GM19238 (cell line): ENCODE results near the gene MBP.

Experiments
- DNase-seq: peaks from one replicate; pipeline ENCODE4 v3.0.0; 2011; ENCODE audit warnings: low spot score; ENCODE audit not compliant: insufficient read length

The MBP gene

DNA sequence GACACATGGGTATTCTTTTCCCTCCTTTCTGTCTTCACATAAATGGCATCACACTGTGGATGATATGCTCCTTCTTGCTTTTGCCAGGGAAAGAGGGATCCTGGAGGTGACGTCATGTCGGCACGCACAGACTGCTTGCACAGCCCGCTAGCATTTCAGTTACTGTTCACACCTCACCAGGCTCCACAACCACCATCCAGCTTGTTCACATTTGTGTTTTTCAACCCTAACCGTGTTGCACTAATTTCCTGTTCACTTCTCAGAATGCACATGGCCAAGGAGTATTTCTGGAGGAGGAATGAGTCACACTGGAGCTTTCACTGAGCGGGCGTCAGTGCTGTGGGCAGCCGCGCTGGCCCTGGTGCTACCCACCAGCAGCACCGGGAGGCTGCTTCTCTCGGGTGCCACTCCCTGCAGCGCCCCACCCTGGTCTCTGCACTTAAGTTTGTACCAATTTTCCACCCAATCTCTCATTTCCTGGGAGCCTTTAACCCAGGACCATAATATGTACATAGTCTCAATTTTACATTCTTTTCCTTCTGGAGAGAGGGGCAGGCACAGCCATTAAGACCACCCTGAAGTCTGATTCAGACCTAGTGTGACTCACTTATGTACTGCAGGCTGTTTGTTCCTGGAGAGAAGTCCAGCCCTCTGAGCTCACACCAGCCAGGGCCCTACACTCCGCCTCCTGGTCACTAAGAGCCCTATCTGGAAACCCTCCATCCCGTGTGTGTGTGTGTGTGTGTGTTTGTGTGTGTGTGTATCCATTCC is 65.1 kb downstream of the MBP start:
- no peak for DNase-seq

DNA sequence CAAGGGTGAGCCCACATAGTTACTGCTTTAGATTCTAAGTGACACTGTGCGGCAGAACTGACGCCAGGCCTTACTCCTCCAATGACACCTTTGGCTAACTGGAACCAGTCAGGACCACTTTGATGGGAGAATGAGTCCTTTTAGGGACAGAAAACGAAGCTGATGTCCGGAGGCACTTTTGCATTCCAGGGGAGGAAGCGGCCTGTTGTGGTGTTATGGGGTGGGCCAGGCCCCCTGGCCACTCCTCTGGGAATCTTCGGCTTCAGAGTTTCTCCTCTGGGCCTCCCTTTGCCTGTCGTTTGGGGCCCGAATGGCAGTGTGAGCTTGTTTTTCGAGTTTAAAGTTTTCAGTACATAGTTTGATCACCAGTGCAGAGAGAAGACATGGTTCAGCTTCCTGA is 65.9 kb downstream of the MBP start:
- DNase-seq = no peak

DNA sequence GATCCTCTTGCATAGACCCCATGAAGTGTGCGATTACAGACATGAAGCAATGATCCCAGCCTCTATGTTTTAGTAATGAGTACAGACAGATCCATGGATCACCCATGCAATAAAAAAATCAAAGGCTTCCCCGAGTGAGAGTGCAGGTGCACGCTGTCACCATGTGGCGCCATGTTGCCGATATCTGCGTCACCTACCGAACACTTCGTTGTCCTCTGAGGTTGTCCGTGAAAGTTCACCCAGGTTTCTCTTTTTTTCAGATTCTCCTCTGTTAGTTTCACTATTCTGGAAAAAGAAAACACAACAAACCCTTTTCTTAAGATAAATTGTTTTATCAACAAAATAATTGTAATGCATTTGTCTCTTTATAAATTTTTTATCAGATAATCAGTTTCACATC is 66.5 kb downstream of the MBP start:
- DNase-seq = no peak

DNA sequence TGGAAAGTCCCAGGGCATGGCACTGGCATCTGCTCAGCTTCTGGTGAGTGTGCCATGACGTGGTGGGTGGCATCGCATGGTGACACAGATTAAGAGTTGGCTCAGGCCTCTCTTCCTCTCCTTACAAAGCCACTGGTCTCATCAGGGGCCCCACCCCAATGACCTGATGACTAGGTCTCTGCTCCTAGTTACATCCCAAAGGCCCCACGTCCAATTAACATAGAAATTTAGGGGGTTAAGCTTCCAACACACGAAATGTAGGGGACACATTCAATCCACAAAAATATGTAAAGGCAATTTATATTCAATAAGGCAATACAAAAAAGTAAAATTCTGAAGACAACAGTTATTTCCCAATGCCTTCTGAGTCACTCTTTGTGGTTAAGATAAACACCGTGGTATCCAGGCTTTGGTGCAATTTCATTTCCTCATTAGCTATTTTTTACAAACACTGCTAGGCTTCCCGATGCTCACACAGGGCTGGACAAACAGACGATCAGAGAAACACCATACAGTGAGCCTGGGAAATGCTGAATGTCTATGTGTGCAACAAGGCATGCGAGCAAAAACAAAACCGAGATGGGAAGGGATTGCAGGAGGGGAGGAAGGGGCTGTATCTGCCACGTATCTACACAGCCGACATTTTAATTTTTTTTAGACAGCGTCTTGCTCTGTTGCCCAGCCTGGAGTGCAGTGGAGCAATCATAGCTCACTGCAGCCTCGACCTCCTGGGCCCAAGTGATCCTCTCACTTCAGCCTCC is 67.2 kb downstream of the MBP start:
- no peak for DNase-seq

DNA sequence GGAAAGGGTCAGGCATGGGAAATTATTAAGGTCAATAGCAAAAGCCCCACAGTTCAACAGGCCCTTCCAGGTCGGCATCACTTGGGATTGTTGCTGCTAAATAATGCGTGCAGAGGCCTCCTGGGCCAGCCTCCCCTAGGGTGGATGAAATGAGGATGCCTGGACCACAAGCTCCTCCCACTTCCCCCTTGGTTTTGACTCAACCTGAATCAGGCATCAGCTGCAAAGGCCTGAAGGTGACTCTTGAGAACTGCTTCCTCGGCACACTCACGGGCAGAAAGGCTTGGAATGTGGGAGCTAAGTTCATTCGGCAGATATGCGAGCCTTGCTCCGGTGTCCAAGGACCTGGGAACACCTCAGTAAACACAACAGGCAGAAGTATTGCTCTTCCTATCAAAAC is 69.3 kb downstream of the MBP start:
- peak; percentile 66 for DNase-seq

DNA sequence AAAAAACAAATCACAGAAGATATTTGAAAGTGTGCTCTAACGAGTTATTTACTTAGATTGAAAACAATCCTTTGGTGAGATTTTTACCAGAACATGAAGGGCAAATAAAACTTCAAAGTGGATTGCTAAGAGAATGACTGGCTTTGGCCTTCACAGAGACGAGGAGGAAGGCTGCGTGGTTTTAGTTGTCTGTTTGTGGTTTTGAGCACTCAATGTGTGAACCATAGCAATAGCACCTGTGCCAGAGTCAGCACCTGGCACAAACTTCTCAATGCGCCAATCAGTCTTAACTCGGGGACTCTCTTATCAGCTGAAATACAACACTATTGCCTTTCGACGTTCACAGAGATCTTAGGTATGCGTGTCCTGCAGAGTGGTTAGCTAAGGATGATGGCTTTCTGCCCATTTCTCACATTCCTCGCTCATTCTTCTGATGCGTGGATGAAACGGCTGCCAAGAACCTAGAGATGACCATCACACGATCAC is 70.0 kb downstream of the MBP start:
- DNase-seq = peak; percentile 36

DNA sequence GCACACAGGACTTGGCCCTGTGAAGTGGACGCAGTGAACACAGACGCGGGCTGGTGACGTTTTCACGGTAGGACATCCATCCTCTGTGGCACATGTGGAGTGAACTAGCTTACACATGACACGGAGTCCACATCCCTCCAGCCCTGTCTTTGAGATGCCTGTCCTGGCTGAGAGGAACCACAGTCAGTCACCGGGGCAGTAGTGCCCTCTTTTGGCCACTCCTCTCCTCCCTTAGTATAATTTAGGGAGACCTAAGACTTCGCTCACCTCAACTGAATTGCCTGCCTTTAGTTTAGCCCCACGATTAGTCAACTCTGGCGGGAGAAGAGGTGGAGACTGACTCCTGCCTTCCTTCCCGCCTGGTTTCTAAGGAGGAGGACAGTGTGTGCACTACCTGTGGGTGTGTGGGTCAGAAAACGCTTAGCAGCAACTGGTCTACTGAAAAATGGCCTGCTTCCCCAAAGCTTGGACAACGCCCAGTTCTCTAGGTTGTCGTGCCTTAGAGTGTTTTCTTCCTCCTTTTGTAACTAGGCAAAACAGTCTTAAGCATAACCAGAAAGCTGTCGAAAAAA is 70.6 kb downstream of the MBP start:
- DNase-seq = peak; percentile 36

DNA sequence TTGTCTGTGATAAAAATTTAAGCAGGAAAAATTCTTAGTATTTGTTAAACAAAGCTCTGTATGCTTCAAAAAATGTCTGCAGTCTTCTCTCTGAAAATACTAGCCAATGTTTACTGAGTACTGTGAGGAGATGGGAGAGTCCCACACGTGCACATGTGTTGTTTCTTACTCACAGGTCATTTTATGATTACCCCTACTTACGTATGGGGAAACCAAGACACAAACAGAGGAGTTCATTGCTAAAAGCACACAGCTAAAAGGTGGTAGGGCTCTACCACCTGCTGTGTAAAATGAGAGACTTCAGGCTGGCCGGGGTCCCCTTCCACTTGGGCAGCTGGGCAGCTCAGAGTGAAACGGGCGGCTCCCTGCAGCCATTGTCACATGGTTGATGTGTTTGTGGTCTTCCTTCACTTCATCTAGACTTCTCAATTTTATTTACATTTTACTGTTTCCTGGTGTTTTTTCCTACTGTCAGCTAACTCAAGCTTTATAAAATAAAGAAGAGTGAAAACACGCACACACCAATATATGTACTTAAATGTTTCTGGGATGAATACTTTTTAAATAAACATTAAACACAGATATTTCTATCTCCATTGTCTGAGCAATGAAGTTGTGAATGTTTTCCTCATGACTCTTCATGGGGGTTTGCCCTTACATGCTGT is 71.2 kb downstream of the MBP start:
- DNase-seq = no peak

DNA sequence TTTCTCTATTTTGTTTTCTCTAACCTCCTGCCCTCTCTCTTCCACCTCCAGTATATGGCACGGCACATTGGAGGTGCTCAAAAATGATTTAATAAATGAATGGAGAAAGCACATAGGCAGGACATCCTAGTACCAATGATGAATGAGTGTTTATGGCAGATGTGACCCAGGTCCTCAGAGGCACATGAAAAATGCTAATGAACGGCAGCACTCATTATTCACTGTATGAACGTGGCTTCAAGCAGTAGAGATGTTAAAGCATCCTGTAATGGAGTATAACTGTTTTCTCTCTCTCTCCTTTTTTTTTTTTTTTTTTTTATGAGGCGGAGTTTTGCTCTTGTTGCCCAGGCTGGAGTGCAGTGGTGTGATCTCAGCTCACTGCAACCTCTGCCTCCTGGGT is 72.4 kb downstream of the MBP start:
- no peak for DNase-seq

DNA sequence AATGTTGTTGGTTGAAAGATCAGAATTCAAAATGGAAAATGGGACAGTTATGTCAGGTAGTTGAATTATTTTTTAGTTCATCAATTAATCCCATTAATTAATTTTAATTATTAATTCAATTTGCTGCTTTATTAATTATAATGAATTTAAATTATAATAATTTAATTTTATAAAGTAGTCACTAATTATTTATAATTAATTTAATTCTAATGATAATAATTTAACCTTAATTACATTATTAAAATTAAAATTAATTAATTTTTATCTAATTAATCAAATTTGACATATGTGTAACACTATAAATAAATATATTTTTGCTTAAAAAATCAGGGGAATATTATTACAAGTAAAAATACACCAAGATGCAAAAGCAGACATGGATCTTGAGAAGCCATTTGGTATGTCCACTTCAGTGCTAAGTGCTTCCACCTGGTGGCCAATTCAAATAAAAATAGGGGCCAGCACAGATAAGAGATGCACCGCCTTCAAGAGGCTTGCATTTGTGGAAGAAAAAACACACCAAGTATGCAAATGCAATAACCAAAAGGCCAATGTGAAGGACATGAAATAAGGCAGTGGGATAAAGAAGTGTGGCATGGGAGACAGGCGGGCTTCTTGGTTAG is 73.2 kb downstream of the MBP start:
- no peak for DNase-seq

DNA sequence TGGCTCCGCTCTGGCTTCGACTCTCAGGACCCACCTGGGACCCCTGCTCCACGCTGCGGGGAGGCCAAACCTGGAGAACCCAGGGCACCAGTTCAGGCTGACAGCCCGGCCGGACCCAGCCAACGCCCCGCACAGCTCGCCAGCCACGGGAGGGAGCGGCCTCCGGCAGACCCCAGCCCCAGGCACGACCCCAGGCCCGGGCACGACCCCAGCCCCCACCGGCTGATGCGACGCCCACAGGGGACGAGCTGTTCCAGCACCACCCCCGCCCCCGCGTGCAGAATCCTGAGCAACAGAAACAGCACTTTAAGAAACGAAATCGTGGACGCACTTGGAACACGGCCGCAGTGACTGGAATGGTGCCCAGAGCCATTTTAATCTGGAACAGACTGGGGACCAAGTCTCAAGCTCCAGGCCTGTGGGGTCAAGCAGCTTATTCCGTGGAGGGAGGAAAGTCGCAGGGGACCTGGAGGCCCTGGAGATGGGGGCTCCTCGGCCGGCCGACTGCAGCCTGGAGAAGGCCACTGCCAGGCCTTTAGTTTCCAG is 74.2 kb downstream of the MBP start:
- no peak for DNase-seq

DNA sequence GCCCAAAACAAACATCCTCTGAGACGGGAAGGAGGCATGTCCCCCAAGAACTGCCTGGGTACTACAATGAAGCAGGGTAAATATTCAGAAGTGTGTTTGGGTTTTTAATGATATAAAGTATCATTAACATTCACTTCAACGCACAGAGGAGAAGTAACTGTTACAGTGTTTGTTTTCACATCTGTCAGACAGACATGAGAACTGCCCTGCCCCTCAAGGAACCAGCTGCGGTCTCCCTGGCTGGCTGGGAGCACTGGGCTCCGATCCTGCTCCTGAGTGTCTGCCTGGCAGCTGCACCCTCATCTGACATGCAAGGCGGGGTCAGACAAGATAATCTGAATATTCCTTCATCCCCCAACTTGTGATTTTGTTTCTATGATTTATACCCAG is 75.6 kb downstream of the MBP start:
- DNase-seq = no peak

DNA sequence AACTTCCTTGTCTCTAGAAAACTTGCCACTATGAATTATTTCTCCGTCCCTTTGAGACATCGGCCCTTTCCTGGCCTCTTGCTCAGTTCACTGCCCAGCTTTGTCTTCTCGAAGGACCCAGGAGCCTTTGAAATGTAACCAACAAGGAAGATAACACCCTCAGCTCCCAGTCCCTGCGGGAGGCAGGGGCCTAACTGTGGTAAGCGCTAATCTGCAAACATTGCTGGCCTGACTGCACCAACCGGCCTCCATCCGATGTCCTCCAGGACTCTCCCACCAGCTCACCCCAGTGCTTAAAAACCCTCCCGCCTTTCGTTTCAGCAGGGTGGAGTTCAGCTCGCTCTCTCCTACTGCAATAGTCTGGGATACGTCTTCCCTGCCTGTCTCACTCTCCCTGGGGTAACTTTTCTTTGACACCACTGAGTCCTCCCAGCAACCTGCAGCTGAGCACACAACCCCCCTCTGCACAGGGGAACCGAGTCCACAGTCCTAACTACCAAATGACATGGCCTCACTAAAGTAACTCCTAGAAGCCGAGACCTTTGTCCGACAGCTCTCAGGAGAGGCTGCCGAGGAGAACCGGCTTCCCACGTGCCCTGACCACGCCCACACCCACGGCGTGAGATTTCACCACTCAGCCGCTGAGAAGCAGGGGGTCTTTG is 76.1 kb downstream of the MBP start:
- DNase-seq = no peak

DNA sequence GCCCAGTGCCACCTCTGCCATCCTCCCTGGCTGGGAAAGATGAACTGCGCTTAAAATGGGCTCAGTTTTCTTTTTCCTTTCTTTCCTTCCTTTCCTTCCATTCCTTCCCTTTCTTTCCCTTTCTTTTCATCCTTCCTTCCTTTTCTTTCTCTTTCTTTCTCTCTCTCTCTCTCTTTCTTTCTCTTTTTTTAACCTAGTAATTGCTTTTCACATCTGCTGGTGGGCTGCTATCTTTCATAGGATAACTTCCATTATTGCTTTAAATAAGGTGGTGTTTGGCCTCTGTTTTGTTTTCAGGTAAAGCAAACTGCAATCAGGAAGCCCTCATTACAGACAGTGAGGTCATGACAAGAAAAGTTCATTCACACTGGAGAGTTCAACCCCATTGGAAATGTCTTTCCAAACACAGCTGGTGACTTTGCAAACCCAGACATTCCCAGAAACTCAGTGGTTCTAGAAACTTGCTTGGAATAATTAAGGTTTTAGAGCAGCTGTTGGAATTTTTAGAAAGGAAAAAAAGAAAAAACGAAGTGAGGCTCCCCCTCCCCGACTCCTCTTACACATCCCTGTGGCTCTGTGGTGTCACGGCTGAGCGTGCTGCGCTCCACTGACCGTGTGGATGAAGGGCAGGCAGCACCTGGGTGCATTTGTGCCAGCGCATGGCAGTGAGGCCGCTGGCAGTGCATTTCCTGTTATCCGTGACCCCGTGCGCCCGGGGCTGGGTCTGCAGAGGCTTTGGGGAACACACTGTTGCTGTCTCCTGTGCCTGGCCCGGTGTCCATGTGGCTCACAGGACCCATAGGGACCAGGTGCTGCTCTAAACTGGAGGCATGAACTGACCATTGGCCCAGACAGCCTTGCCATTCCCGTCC is 76.9 kb downstream of the MBP start:
- DNase-seq = no peak

DNA sequence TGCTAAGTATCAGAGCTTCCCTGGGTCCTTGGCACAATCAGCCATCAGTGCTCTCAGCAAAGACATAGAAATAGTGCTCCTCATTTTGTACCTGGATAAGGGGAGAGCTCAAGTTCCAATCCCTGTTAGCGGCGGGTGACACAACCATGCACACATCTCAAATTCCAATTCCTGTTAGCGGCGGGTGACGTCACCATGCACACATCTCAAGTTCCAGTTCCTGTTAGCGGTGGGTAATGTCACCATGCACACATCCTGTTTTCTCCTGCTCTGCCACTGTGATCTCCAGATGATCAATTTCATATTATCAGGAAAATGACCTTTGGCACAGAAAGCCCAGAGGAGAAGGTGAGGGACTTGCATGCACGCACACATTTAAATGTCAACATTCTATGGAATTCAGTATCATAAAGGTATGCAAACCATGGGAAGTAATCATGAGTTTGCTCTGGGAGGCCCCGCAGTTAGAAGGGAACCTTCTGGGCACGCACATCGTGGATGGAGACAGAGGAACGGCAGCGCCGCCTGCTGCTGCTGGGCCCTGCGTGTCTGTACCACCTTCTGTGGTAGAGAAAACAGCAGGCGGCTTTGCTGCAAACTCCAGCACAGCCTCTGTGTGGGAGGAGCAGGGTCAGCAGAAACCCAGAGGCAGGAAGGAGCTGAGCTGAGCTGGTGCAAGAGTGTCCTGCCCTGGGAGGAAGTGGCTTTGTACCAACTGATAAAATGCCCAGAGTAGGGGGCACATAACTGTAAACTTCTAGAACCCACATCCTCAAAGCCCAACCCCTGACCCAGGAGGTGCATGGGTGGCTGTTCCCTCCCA is 77.8 kb downstream of the MBP start:
- DNase-seq = peak; percentile 71

DNA sequence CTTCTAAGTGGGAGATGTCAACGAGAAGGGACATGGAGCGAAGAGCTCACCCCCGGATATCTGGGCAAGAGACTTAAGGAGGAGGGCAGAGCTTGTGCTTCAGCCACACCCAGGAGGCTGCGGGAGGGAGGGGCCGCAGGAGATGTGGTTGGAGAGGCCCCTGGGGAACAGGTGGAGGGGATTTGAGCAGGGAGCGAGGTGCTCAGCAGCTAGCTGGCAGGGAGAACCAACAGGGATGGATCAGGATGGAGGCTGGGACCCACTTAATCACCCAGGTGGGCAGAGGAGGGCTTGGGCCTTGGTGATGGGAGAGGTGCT is 78.3 kb downstream of the MBP start:
- no peak for DNase-seq

DNA sequence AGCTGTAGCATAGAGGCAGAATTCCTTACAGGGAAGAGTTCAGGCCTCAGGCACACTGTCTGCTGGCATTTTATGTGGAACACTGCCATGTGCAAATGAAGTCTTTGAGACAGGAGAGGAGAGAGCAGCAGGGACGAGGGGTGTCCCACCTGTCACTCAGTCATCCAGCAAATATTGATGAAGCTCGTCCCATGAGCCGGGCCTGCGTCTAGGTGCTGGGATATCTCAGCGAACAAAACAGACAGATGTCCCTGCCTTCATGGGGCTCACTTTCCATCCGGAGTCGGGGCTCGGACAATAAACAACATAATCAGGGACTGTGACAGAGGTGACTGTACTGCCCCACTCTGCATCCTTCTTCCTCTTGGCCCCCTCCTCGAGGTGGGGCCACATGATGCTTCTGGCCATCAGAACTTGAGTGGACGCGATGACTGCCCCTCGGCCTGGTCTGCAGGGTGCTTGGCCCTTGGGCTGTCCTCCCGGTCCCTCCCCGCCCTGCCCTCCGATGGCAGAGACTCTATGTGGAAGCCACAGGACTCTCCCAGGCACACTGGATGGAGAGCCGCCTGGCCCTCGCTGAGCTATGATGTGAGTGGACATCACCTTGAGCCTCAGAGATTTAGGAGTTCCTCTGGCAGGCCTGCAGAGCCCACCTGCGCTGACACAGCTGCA is 78.8 kb downstream of the MBP start:
- no peak for DNase-seq

DNA sequence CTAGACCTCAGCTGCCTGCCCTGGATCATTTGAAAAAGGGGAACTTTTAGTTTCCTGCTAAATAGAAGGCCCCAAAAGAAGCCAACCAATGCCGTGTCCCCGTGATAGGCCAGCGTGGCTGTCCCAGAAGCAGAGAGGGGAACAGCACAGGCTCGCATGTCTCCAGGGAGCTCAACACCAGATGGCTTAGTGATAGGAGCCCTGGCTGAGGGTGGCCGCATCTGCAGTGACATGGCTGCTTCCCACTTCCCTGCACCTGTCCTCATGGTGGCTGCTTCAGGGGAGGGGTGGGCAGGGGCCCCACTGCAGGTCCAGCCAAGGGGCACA is 79.6 kb downstream of the MBP start:
- DNase-seq = no peak
